RWPE2 (cell line): ENCODE measurements around the gene ZDHHC11.
A peak's percentile ranks its signal among the peaks of the same experiment; 100 is the strongest.
"Not testable (repeated sequence)": the region's sequence is repeated elsewhere in the genome, so short reads cannot be mapped to it uniquely, and the experiment has no call there.

Source experiments
- ATAC-seq: fragments of 200-7000 bp; cut with Tn5 transposase; 3 replicates; pipeline ENCODE4 v1.9.1; 2021; ENCODE audit warnings: low read depth
- DNase-seq: peaks from one replicate; pipeline ENCODE4 v3.0.0-alpha.2; 2020; ENCODE audit warnings: low spot score
- H3K27ac ChIP-seq: fragments of 450-650 bp; 2 replicates; pipeline ENCODE4 v1.5.1; 2017; ENCODE audit warnings: mild to moderate bottlenecking; ENCODE audit not compliant: poor library complexity, severe bottlenecking
- H3K27me3 ChIP-seq: fragments of 250-450 bp; sonication (Bioruptor Pico); 2 replicates; pipeline ENCODE4 v1.5.1; 2021; ENCODE audit warnings: mild to moderate bottlenecking, moderate library complexity; ENCODE audit not compliant: insufficient read depth, poor library complexity, severe bottlenecking
- H3K36me3 ChIP-seq: fragments of 250-450 bp; sonication (Bioruptor Pico); 2 replicates; pipeline ENCODE4 v1.5.1; 2020; ENCODE audit warnings: low read depth, mild to moderate bottlenecking, moderate library complexity
- H3K4me1 ChIP-seq: fragments of 250-450 bp; sonication (Bioruptor Pico); 2 replicates; pipeline ENCODE4 v1.5.1; 2021; ENCODE audit warnings: mild to moderate bottlenecking, moderate library complexity; ENCODE audit not compliant: insufficient read depth, poor library complexity, severe bottlenecking
- H3K4me3 ChIP-seq: fragments of 250-450 bp; sonication (Bioruptor Pico); 2 replicates; pipeline ENCODE4 v1.5.1; 2021; ENCODE audit warnings: mild to moderate bottlenecking, moderate library complexity; ENCODE audit not compliant: severe bottlenecking
- H3K9me3 ChIP-seq: fragments of 250-450 bp; sonication (Bioruptor Pico); 2 replicates; pipeline ENCODE4 v1.5.1; 2021; ENCODE audit warnings: mild to moderate bottlenecking, moderate library complexity; ENCODE audit not compliant: severe bottlenecking
- CTCF ChIP-seq: fragments of 450-650 bp; IDR thresholded peaks from one replicate; pipeline ENCODE4 v1.5.1; 2017; ENCODE audit warnings: mild to moderate bottlenecking, moderate library complexity; ENCODE audit not compliant: poor library complexity, severe bottlenecking

The ZDHHC11 gene

GRCh38 chr5:854966-855743, 4.4 kb upstream of the ZDHHC11 start:
- no peaks in the 10 kb centered on the region for H3K36me3 ChIP-seq
- TF ChIP-seq CTCF: no peak
- H3K27ac ChIP-seq: no peak overlapping the region
- ATAC-seq (no peak), DNase-seq (peak; percentile 52)
- peaks cover 22% of the 10 kb centered on the region for H3K27me3 ChIP-seq
- no peaks in the 10 kb centered on the region for H3K9me3 ChIP-seq
- H3K4me1 ChIP-seq: no peaks in the 10 kb centered on the region
- no peak overlapping the region for H3K4me3 ChIP-seq

GRCh38 chr5:854217-854616, 3.4 kb upstream of the ZDHHC11 start:
- TF ChIP-seq CTCF: no peak
- Histone ChIP-seq H3K4me1 (no peaks in the 10 kb centered on the region), H3K36me3 (no peaks in the 10 kb centered on the region), H3K9me3 (no peaks in the 10 kb centered on the region), H3K27me3 (peaks cover 29% of the 10 kb centered on the region), H3K4me3 (no peak overlapping the region), H3K27ac (no peak overlapping the region)
- peak; percentile 64 for DNase-seq
- ATAC-seq: no peak

GRCh38 chr5:853416-854090, 2.8 kb upstream of the ZDHHC11 start:
- peaks cover 29% of the 10 kb centered on the region for H3K27me3 ChIP-seq
- peak; percentile 39 for DNase-seq
- ATAC-seq, H3K27ac ChIP-seq, H3K36me3 ChIP-seq, H3K9me3 ChIP-seq, H3K4me3 ChIP-seq, H3K4me1 ChIP-seq: not testable (repeated sequence)

GRCh38 chr5:852431-853401, 1.9 kb upstream of the ZDHHC11 start:
- Histone ChIP-seq H3K27me3 (peaks cover 29% of the 10 kb centered on the region), H3K36me3 (no peaks in the 10 kb centered on the region), H3K4me3 (no peak overlapping the region), H3K27ac (no peak overlapping the region), H3K9me3 (no peaks in the 10 kb centered on the region), H3K4me1 (no peaks in the 10 kb centered on the region)
- ATAC-seq: no peak
- TF ChIP-seq CTCF: no peak
- peak; percentile 70 for DNase-seq

GRCh38 chr5:852018-852417, 1.2 kb upstream of the ZDHHC11 start:
- ATAC-seq (no peak), DNase-seq (peak; percentile 15)
- no peaks in the 10 kb centered on the region for H3K36me3 ChIP-seq
- H3K9me3 ChIP-seq: no peaks in the 10 kb centered on the region
- no peak for TF ChIP-seq CTCF
- H3K4me1 ChIP-seq: no peaks in the 10 kb centered on the region
- no peak overlapping the region for H3K4me3 ChIP-seq
- peaks cover 29% of the 10 kb centered on the region for H3K27me3 ChIP-seq
- H3K27ac ChIP-seq: no peak overlapping the region
